T-cell (primary cell): Measurements from ENCODE around the gene GPR31. TPM values are rescaled to one million over a fixed set of nuclear protein-coding genes. Genes with fewer than 3 reads are reported as not detected.

ENCODE experiments used
- ATAC-seq, 4 experiments: fragments of 200-7000 bp in 3 of 4; fragments of 150-1000 bp in 1 of 4; cut with Tn5 transposase; replicated peaks in 1 of 4; 1 replicate in 3 of 4; 2 replicates in 1 of 4; pipeline ENCODE4 v1.10.0; 2021; ENCODE audit warnings: moderate library complexity in 3 of 4, mild to moderate bottlenecking in 2 of 4, moderate number of reproducible peaks in 1 of 4
- CTCF ChIA-PET, 2 donors: fragments of 300-600 bp; sonication (Branson Sonifier 250); formaldehyde crosslinking; loops; one replicate each; lab custom pipeline; 2022; ENCODE audit warnings: antibody characterized with exemption in 2 of 2; lab: Charles Lee
- POLR2A ChIA-PET, 2 donors: fragments of 300-600 bp; sonication (Branson Sonifier 250); formaldehyde crosslinking; loops; one replicate each; lab custom pipeline; 2022; ENCODE audit warnings: antibody characterized with exemption in 2 of 2; lab: Charles Lee
- DNase-seq, 35 experiments: peaks; one replicate each; pipeline versions ENCODE4 v3.0.0 to v3.0.0-alpha.2; 2013 to 2023
- H3K27ac ChIP-seq: one replicate; pipeline ENCODE4 v1.5.1; 2013; ENCODE audit warnings: low read length
- H3K27me3 ChIP-seq, 2 experiments: replicated peaks in 1 of 2; 1 replicate in 1 of 2; 2 replicates in 1 of 2; pipeline versions ENCODE4 v1.6.1 to v1.7.0; 2013; ENCODE audit warnings: low read length in 1 of 2, mixed read lengths in 1 of 2; ENCODE audit not compliant: control insufficient read depth in 2 of 2, insufficient read depth in 2 of 2; ENCODE audit errors: extremely low read depth in 1 of 2
- H3K36me3 ChIP-seq, 2 donors: 1 replicate in 1 of 2; 2 replicates in 1 of 2; pipeline versions ENCODE4 v1.6.1 to v1.7.0; 2013; ENCODE audit warnings: low read length in 1 of 2; ENCODE audit not compliant: control insufficient read depth in 2 of 2, insufficient read depth in 1 of 2; ENCODE audit errors: extremely low read depth in 1 of 2
- H3K4me1 ChIP-seq, 2 experiments: 1 replicate in 1 of 2; 2 replicates in 1 of 2; pipeline versions ENCODE4 v1.6.1 to v1.7.0; 2013; ENCODE audit warnings: low read length in 2 of 2, mixed read lengths in 1 of 2; ENCODE audit not compliant: insufficient read depth in 2 of 2, control insufficient read depth in 1 of 2; ENCODE audit errors: extremely low read depth in 1 of 2
- H3K4me3 ChIP-seq, 2 donors: 1 replicate in 1 of 2; 2 replicates in 1 of 2; pipeline versions ENCODE4 v1.5.1 to v1.7.0; 2013; ENCODE audit warnings: mild to moderate bottlenecking in 2 of 2, low read length in 1 of 2, moderate library complexity in 1 of 2; ENCODE audit not compliant: control insufficient read depth in 1 of 2; ENCODE audit errors: extremely low read depth in 1 of 2
- H3K9me3 ChIP-seq: 2 replicates; pipeline ENCODE4 v1.7.0; 2013
- H3K27ac Mint-ChIP-seq, 2 donors: one replicate each; pipeline ENCODE4 v1.8.0; 2020 to 2021; ENCODE audit warnings: mild to moderate bottlenecking in 2 of 2, mixed read lengths in 2 of 2
- H3K27me3 Mint-ChIP-seq, 2 donors: one replicate each; pipeline ENCODE4 v1.8.0; 2021 to 2022; ENCODE audit warnings: mixed read lengths in 2 of 2
- H3K36me3 Mint-ChIP-seq: one replicate; pipeline ENCODE4 v1.8.0; 2021; ENCODE audit warnings: mixed read lengths
- H3K4me1 Mint-ChIP-seq, 3 donors: one replicate each; pipeline ENCODE4 v1.8.0; 2020 to 2022; ENCODE audit warnings: mixed read lengths in 3 of 3, mild to moderate bottlenecking in 1 of 3
- H3K4me3 Mint-ChIP-seq, 3 donors: one replicate each; pipeline ENCODE4 v1.8.0; 2020 to 2022; ENCODE audit warnings: mild to moderate bottlenecking in 3 of 3, mixed read lengths in 3 of 3, moderate library complexity in 3 of 3
- H3K9me3 Mint-ChIP-seq, 3 donors: one replicate each; pipeline ENCODE4 v1.8.0; 2020 to 2022; ENCODE audit warnings: mixed read lengths in 3 of 3
- WGBS: methylation state at CpG from one replicate; pipeline ENCODE4 v1.1.5; 2013; ENCODE audit warnings: missing lambda C conversion rate; ENCODE audit not compliant: insufficient coverage; 5-methylcytosine and 5-hydroxymethylcytosine counted together
- total RNA-seq, 35 experiments: library from RNA in 6 of 35; stranded (reverse) in 6 of 35; fragments of 120-200 nt in 1 of 35; gene quantifications; one replicate each; pipeline versions ENCODE4 v1.2.1 to v1.2.4 and lab custom pipeline; 2013 to 2026

GPR31 gene
- total RNA-seq, 5 donors from 2014 or later (not counting 1 experiment from before 2014, with no cell fraction given), result not detected

- no peaks in the 10 kb centered on the region for H3K36me3 ChIP-seq
- POLR2A ChIA-PET, result no interaction called here
- Mint-ChIP-seq H3K27ac (no peak overlapping the region), H3K27me3 (peaks cover 0 to 20% of the 10 kb centered on the region in 2 donors), H3K9me3 (no peaks in the 10 kb centered on the region), H3K4me3 (no peak overlapping the region), H3K4me1 (peaks cover 1 to 38% (median 13%) of the 10 kb centered on the region in 3 donors), H3K36me3 (no peaks in the 10 kb centered on the region)
- no peak for DNase-seq
- CTCF ChIA-PET, result no interaction called here
- no peaks in the 10 kb centered on the region for H3K27me3 ChIP-seq
- no peak overlapping the region for H3K27ac ChIP-seq
- H3K4me1 ChIP-seq, result peaks cover 0 to 16% of the 10 kb centered on the region in 2 experiments
- ATAC-seq, result no peak
- no peak overlapping the region for H3K4me3 ChIP-seq
- H3K9me3 ChIP-seq, result no peaks in the 10 kb centered on the region
- no CpG with 5 or more reads among the region's 1 CpG for WGBS
These were observed 51.4 kb downstream of the GPR31 start for GRCh38 chr6:167106406-167106805.

Other genes starting within 250 kb of the GPR31 start
- gene RNASET2, start 201.4 kb downstream of the GPR31 start, total RNA-seq, result 100 to 1,000 TPM; 121 to 275 (median 252) TPM
- gene CEP43, start 158.6 kb downstream of the GPR31 start, total RNA-seq, result 10 to 100 TPM; 12.3 to 15.9 (median 14.8) TPM
- 10 to 100 TPM in 3 of 5 donors, 1 to 10 TPM in 2; 3.2 to 19.4 (median 15.0) TPM for gene CCR6, start 34.9 kb downstream of the GPR31 start, total RNA-seq
- not detected for gene UNC93A, start 133.3 kb upstream of the GPR31 start, total RNA-seq
- gene TTLL2, start 167.1 kb upstream of the GPR31 start, total RNA-seq, result not detected